Large intestine (tissue), 3 donors: ENCODE measurements around the gene MRFAP1. TPM values are rescaled to one million over a fixed set of nuclear protein-coding genes. Genes with fewer than 3 reads are reported as not detected.
"Not testable (repeated sequence)": the region's sequence is repeated elsewhere in the genome, so short reads cannot be mapped to it uniquely, and the experiment has no call there.

ENCODE experiments used
- DNase-seq, 2 donors: peaks; one replicate each; pipeline versions ENCODE4 v3.0.0 to v3.0.0-alpha.2; 2013
- H3K27ac ChIP-seq: one replicate; pipeline ENCODE4 v1.5.1; 2013; ENCODE audit warnings: low read length
- H3K27me3 ChIP-seq: 2 replicates; pipeline ENCODE4 v1.6.1; 2013; ENCODE audit warnings: low read length; ENCODE audit not compliant: control insufficient read depth, insufficient read depth
- H3K36me3 ChIP-seq: 2 replicates; pipeline ENCODE4 v1.6.1; 2013; ENCODE audit warnings: low read length; ENCODE audit not compliant: control insufficient read depth, insufficient read depth
- H3K4me1 ChIP-seq: one replicate; pipeline ENCODE4 v1.6.1; 2013; ENCODE audit warnings: low read length; ENCODE audit not compliant: control insufficient read depth, insufficient read depth
- H3K4me3 ChIP-seq: one replicate; pipeline ENCODE4 v1.5.1; 2013; ENCODE audit warnings: low read length
- H3K9me3 ChIP-seq: one replicate; pipeline ENCODE4 v1.6.1; 2013; ENCODE audit warnings: mild to moderate bottlenecking, low read depth, low read length, moderate library complexity; ENCODE audit not compliant: control insufficient read depth
- WGBS: methylation state at CpG from one replicate; pipeline ENCODE4 v1.1.5; 2013; ENCODE audit warnings: low lambda C conversion rate; ENCODE audit not compliant: insufficient coverage; 5-methylcytosine and 5-hydroxymethylcytosine counted together
- polyA plus RNA-seq: library from polyadenylated mRNA; unstranded; fragments of 120-200 nt; gene quantifications from one replicate; pipeline ENCODE4 v1.2.1, GENCODE V29; 2013

MRFAP1 gene
- polyA plus RNA-seq, 1 donor, result 244 TPM

- Histone ChIP-seq H3K9me3 (peaks cover 8% of the 10 kb centered on the region), H3K27ac (no peak overlapping the region), H3K4me3 (no peak overlapping the region), H3K27me3 (peaks cover 73% of the 10 kb centered on the region), H3K36me3 (no peaks in the 10 kb centered on the region), H3K4me1 (no peaks in the 10 kb centered on the region)
- DNase-seq, result no peak
- 100% methylated on average over 3 of the region's 3 CpGs for WGBS
Measured at GRCh38 chr4:6660430-6660829, 19.9 kb downstream of the MRFAP1 start.

GRCh38 chr4:6662591-6662990, 22.1 kb downstream of the MRFAP1 start:
- no peak overlapping the region for H3K27ac ChIP-seq
- H3K36me3 ChIP-seq, result no peaks in the 10 kb centered on the region
- no peak for DNase-seq
- peaks cover 5% of the 10 kb centered on the region for H3K9me3 ChIP-seq
- no peak overlapping the region for H3K4me3 ChIP-seq
- WGBS, result no CpG with 5 or more reads among the region's 3 CpGs
- H3K4me1 ChIP-seq, result no peaks in the 10 kb centered on the region
- peaks cover 70% of the 10 kb centered on the region for H3K27me3 ChIP-seq

GRCh38 chr4:6663596-6664393, 23.3 kb downstream of the MRFAP1 start:
- Histone ChIP-seq H3K27ac (no peak overlapping the region), H3K4me3 (no peak overlapping the region), H3K27me3 (peaks cover 60% of the 10 kb centered on the region), H3K4me1 (no peaks in the 10 kb centered on the region), H3K9me3 (peaks cover 3% of the 10 kb centered on the region), H3K36me3 (no peaks in the 10 kb centered on the region)
- DNase-seq, result no peak
- 17% methylated on average over 2 of the region's 55 CpGs for WGBS

GRCh38 chr4:6665320-6665654, 24.8 kb downstream of the MRFAP1 start:
- H3K4me1 ChIP-seq, result no peaks in the 10 kb centered on the region
- no peak overlapping the region for H3K4me3 ChIP-seq
- no peaks in the 10 kb centered on the region for H3K36me3 ChIP-seq
- H3K9me3 ChIP-seq, result peaks cover 3% of the 10 kb centered on the region
- no peak overlapping the region for H3K27ac ChIP-seq
- peaks cover 46% of the 10 kb centered on the region for H3K27me3 ChIP-seq
- WGBS, result 100% methylated on average over 4 of the region's 9 CpGs
- DNase-seq, result no peak

- no CpG with 5 or more reads among the region's 11 CpGs for WGBS
- peaks cover 2% of the 10 kb centered on the region for H3K36me3 ChIP-seq
- H3K4me3 ChIP-seq, result no peak overlapping the region
- DNase-seq, result no peak
- H3K27me3 ChIP-seq, result peaks cover 26% of the 10 kb centered on the region
- no peaks in the 10 kb centered on the region for H3K4me1 ChIP-seq
- H3K9me3 ChIP-seq, result peaks cover 10% of the 10 kb centered on the region
- H3K27ac ChIP-seq, result no peak overlapping the region
Measured at GRCh38 chr4:6668391-6668790, 27.9 kb downstream of the MRFAP1 start.

GRCh38 chr4:6671648-6672047, 31.2 kb downstream of the MRFAP1 start:
- H3K36me3 ChIP-seq, result peaks cover 10% of the 10 kb centered on the region
- H3K4me3 ChIP-seq, result no peak overlapping the region
- DNase-seq, result no peak
- H3K27ac ChIP-seq, result no peak overlapping the region
- no CpG with 5 or more reads among the region's 1 CpG for WGBS
- H3K27me3 ChIP-seq, result no peaks in the 10 kb centered on the region
- peaks cover 6% of the 10 kb centered on the region for H3K4me1 ChIP-seq
- H3K9me3 ChIP-seq, result peaks cover 7% of the 10 kb centered on the region

GRCh38 chr4:6672131-6672530, 31.6 kb downstream of the MRFAP1 start:
- no peak overlapping the region for H3K27ac ChIP-seq
- H3K4me1 ChIP-seq, result peaks cover 6% of the 10 kb centered on the region
- H3K27me3 ChIP-seq, result no peaks in the 10 kb centered on the region
- WGBS, result no CpG with 5 or more reads among the region's 19 CpGs
- H3K4me3 ChIP-seq, result no peak overlapping the region
- DNase-seq, result no peak
- peaks cover 7% of the 10 kb centered on the region for H3K9me3 ChIP-seq
- H3K36me3 ChIP-seq, result peaks cover 14% of the 10 kb centered on the region

GRCh38 chr4:6672541-6673190, 32.2 kb downstream of the MRFAP1 start:
- not testable (repeated sequence) for H3K4me1 ChIP-seq, H3K27ac ChIP-seq, H3K9me3 ChIP-seq, H3K4me3 ChIP-seq, H3K27me3 ChIP-seq, DNase-seq
- peaks cover 16% of the 10 kb centered on the region for H3K36me3 ChIP-seq
- WGBS, result no CpG with 5 or more reads among the region's 34 CpGs

- peak in 1 of 2 donors; percentile 54 for DNase-seq
- WGBS, result no CpG with 5 or more reads among the region's 14 CpGs
Measured at GRCh38 chr4:6673191-6673659, 32.7 kb downstream of the MRFAP1 start.

GRCh38 chr4:6673660-6674499, 33.4 kb downstream of the MRFAP1 start:
- peak overlapping the region; percentile 91 for H3K27ac ChIP-seq
- DNase-seq, result peak; percentile 96 to 98
- WGBS, result no CpG with 5 or more reads among the region's 89 CpGs

More at GRCh38 chr4:6673191-6673659, 32.7 kb downstream of the MRFAP1 start:
- H3K27me3 ChIP-seq, H3K9me3 ChIP-seq, H3K4me1 ChIP-seq: not testable (repeated sequence)
- peaks cover 17% of the 10 kb centered on the region for H3K36me3 ChIP-seq
- H3K27ac ChIP-seq, result peak overlapping the region; percentile 91
- H3K4me3 ChIP-seq, result peak overlapping the region; percentile 57

More at GRCh38 chr4:6673660-6674499, 33.4 kb downstream of the MRFAP1 start:
- H3K4me3 ChIP-seq, result peak overlapping the region; percentile 57
- peaks cover 19% of the 10 kb centered on the region for H3K36me3 ChIP-seq
- H3K27me3 ChIP-seq, result no peaks in the 10 kb centered on the region
- peaks cover 7% of the 10 kb centered on the region for H3K9me3 ChIP-seq
- H3K4me1 ChIP-seq, result peaks cover 6% of the 10 kb centered on the region
